T-helper 17 cell (primary cell): Measurements from ENCODE around the gene TBL1X. TPM values are rescaled to one million over a fixed set of nuclear protein-coding genes. Genes with fewer than 3 reads are reported as not detected.
A peak's percentile ranks its signal among the peaks of the same experiment; 100 is the strongest.

Experiments
- ATAC-seq: fragments of 150-1000 bp; cut with Tn5 transposase; 2 replicates; pipeline ENCODE4 v1.10.0; 2021; ENCODE audit warnings: mild to moderate bottlenecking, moderate library complexity
- DNase-seq, 3 donors: peaks; one replicate each; pipeline versions ENCODE4 v3.0.0 to v3.0.0-alpha.2; 2020 to 2021
- H3K9me3 ChIP-seq: one replicate; pipeline ENCODE4 v1.7.0; 2013; ENCODE audit warnings: low read length, mild to moderate bottlenecking; ENCODE audit not compliant: control insufficient read depth, poor library complexity, severe bottlenecking
- H3K27ac Mint-ChIP-seq: one replicate; pipeline ENCODE4 v1.8.0; 2022; ENCODE audit warnings: mild to moderate bottlenecking, moderate library complexity, mixed read lengths
- H3K27me3 Mint-ChIP-seq: one replicate; pipeline ENCODE4 v1.8.0; 2022; ENCODE audit warnings: mixed read lengths
- H3K36me3 Mint-ChIP-seq: one replicate; pipeline ENCODE4 v1.8.0; 2022; ENCODE audit warnings: low read depth, mixed read lengths
- H3K4me1 Mint-ChIP-seq: one replicate; pipeline ENCODE4 v1.8.0; 2022; ENCODE audit warnings: mild to moderate bottlenecking, mixed read lengths
- H3K4me3 Mint-ChIP-seq: one replicate; pipeline ENCODE4 v1.8.0; 2022; ENCODE audit warnings: mild to moderate bottlenecking, moderate library complexity, mixed read lengths
- total RNA-seq, 4 donors: library from RNA in 2 of 4; stranded (reverse) in 2 of 4; gene quantifications; one replicate each; pipeline ENCODE4 v1.2.3 and lab custom pipeline; 2022 to 2026

Gene TBL1X
- total RNA-seq, 2 donors from 2014 or later: 15.7 to 20.2 TPM

DNA sequence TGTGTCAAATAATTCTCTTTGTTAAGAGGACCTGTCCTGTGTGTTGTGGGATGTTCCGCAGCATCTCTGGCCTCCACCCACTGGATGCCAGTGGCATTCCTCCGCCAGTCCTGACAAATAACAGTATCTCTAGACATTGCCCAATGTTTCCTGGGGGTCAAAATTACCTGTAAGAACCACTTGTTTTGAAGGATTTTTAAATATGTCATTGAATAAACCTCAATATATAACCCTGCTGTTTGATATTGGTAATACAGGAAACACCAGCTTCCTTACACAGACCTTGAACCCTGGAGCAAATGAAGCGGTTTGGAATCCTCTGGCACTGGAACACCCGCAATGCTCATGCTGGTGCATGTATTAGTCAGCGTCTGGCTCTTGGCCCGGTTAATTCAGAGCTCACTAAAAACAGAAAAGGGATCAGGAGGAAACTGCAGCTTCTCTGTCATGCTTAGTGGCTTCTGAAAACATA is 101.3 kb downstream of the TBL1X start:
- no peaks in the 10 kb centered on the region for H3K27me3 Mint-ChIP-seq
- H3K4me1 Mint-ChIP-seq: peaks cover 18% of the 10 kb centered on the region
- no peaks in the 10 kb centered on the region for H3K36me3 Mint-ChIP-seq
- no peak overlapping the region for H3K27ac Mint-ChIP-seq
- DNase-seq (no peak), ATAC-seq (peak; percentile 47)
- H3K4me3 Mint-ChIP-seq: peak overlapping the region; percentile 52
- no peaks in the 10 kb centered on the region for H3K9me3 ChIP-seq

DNA sequence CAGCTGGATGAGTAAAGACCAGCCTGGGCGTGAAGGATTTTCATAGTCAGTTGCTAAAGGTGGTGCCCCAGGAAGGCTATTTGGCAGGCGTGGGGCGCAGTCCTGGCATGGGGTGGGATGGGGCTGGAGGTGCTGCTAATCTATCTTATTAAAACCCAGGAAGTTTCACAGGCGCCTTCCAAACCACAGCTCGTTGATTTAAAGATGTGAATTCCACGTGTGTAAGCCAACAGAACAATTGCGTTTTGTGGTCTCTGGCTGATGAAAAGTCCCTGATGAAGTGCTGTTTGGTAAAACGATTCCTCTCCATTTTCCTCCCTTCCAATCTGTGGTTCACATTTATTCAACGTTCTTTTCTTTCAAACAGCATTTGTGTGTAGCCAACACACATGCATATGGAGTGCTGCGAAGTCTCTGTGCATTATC is 105.0 kb downstream of the TBL1X start:
- no peaks in the 10 kb centered on the region for H3K9me3 ChIP-seq
- ATAC-seq: no peak
- Mint-ChIP-seq H3K4me1 (peaks cover 21% of the 10 kb centered on the region), H3K4me3 (no peak overlapping the region), H3K27ac (no peak overlapping the region), H3K27me3 (no peaks in the 10 kb centered on the region), H3K36me3 (no peaks in the 10 kb centered on the region)
- DNase-seq: no peak

DNA sequence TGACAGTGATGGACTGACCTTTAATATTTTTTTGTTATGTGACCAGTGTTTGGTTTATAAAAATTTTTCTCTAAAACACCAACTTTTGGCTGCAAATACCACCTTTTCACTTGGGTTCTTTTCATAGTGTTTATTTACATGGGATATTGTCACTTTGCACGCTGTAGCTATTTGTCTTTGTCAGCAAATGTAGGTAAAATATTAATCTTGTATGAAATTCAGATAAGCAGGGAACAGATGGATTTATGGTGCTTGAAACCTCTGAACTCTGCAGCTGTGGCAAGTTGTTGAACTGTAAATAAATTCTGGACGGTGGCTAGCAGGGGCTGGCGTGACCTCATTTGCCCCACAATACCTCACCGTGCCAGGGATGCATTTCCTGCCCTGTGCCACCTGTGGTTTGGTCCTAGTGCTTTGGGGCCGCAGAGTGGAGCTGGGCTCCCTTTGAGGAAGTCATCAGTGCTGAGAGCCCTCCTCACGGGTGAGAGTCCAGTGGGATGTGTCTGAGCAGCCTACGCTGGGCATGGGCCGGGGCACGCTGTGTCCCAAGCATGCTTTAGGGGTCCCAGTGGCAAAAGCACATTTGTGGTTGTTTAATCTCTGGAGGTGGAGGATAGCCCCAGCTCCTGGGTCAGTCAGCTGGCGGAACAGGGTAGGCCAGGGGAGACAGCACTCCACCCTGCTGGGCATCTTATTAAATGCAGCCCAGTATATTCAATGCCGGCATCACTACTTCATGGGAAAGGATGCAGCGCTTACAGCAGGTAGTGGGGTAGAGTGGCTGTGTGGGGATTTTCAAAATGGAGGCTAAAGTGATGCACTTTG is 108.6 kb downstream of the TBL1X start:
- DNase-seq (no peak), ATAC-seq (no peak)
- peaks cover 9% of the 10 kb centered on the region for H3K4me1 Mint-ChIP-seq
- no peak overlapping the region for H3K27ac Mint-ChIP-seq
- no peaks in the 10 kb centered on the region for H3K36me3 Mint-ChIP-seq
- H3K9me3 ChIP-seq: no peaks in the 10 kb centered on the region
- H3K27me3 Mint-ChIP-seq: no peaks in the 10 kb centered on the region
- H3K4me3 Mint-ChIP-seq: no peak overlapping the region

DNA sequence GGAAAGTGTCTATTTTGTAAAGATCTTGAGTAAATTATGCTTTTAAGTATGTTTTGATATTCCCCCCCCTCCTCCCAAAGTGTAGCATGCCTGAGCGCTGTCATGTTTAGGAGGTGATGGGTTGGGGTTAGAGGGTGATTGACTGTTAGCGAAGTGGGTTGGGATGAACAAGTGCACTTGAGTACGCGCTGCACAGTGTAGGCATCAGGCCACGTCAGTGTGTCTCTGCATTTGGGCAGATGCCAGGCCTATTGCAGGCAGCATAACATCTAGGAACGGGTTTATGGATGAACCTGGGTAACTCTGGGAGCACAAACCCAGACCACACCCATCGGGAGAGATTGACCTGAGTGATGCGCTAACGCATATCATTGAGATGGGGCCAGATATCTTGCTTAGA is 111.2 kb downstream of the TBL1X start:
- Mint-ChIP-seq H3K27me3 (no peaks in the 10 kb centered on the region), H3K4me1 (peaks cover 9% of the 10 kb centered on the region), H3K4me3 (no peak overlapping the region), H3K27ac (no peak overlapping the region), H3K36me3 (no peaks in the 10 kb centered on the region)
- ATAC-seq: no peak
- no peak for DNase-seq
- no peaks in the 10 kb centered on the region for H3K9me3 ChIP-seq

DNA sequence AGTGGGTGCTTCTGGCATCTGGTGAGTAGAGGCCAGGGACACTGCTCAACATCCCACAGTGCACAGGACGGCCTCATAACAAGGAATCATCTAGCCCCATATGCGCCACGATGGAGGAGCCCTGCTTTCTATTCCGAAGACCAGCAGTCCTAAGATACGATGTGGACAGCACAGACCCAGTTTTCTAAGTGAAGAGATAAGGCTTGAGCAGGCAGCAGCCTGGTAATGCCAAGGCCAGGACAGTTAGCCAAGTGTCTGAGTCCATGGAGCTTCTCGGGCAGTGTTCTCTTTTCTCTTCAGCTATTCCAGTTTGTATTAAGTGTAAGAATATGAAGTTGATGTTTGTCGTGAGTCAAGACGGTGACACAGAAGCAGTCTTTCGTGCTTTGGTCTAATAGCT is 112.7 kb downstream of the TBL1X start:
- Mint-ChIP-seq H3K4me3 (no peak overlapping the region), H3K4me1 (peaks cover 4% of the 10 kb centered on the region), H3K36me3 (no peaks in the 10 kb centered on the region), H3K27ac (no peak overlapping the region), H3K27me3 (no peaks in the 10 kb centered on the region)
- H3K9me3 ChIP-seq: no peaks in the 10 kb centered on the region
- ATAC-seq (no peak), DNase-seq (no peak)

DNA sequence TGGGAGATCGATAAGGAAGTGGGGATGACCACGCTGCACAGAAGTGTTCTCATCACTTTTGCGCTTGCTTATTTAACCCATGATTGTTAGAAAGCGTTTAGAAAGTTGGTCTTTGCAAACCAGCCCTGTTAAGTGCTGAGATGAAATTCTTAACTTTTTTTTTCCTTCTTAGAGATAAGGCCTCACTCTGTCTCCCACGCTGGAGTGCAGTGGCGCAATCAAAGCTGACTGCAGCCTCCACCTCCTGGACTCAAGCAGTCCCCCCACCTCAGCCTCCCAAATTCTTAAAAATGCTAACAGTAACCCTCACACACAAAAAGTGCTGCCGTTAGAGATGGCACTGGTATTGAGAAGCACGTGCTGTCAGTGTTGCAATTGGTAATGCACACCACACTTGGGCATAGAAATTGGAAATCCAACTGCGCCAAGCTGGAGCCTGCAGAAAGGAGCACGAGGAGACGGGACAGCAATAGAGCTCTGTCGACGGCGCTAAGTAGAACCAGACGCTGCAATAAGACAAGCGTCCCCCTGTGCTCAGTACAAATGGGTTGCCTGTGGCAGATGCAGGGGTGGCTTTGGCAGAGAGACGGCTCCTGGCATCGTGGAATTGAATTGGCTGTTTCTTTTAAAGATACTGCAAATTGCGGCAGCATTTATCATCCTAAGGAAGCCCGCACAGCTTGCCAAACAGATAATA is 113.4 kb downstream of the TBL1X start:
- H3K9me3 ChIP-seq: no peaks in the 10 kb centered on the region
- H3K4me3 Mint-ChIP-seq: no peak overlapping the region
- H3K27me3 Mint-ChIP-seq: no peaks in the 10 kb centered on the region
- ATAC-seq (no peak), DNase-seq (no peak)
- peaks cover 2% of the 10 kb centered on the region for H3K4me1 Mint-ChIP-seq
- H3K36me3 Mint-ChIP-seq: no peaks in the 10 kb centered on the region
- no peak overlapping the region for H3K27ac Mint-ChIP-seq

DNA sequence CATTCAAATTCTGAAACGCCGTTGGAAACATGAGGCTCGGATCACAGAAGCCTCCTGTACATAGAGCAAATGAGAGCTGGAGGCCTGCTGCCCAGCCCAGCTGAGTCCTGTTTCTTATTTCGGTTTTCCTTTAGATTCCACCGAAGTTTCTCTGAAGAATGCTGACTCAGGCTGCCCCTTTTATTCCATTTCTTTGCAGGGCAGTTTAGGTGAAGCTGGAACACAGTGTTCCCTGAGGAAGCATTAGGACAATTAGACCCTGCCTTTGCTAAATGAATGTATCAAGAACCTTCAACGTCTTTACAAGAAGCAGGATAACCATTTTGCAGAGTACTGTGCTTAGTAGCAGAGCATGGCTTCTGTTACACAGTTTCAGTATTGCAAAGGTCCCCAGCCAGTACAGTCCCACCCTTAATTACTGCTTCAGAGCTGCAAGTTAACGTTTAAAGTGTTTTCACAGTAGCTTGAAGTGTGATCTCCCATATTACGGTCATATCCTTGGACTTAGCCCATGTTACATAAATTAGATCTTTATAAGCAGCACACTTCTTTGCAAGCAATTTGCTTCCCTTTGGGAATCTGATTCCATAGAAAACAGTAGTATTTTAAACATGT is 117.0 kb downstream of the TBL1X start:
- no peak for DNase-seq
- no peak overlapping the region for H3K27ac Mint-ChIP-seq
- no peak overlapping the region for H3K4me3 Mint-ChIP-seq
- H3K4me1 Mint-ChIP-seq: peaks cover 4% of the 10 kb centered on the region
- ATAC-seq: no peak
- no peaks in the 10 kb centered on the region for H3K27me3 Mint-ChIP-seq
- no peaks in the 10 kb centered on the region for H3K36me3 Mint-ChIP-seq
- no peaks in the 10 kb centered on the region for H3K9me3 ChIP-seq

DNA sequence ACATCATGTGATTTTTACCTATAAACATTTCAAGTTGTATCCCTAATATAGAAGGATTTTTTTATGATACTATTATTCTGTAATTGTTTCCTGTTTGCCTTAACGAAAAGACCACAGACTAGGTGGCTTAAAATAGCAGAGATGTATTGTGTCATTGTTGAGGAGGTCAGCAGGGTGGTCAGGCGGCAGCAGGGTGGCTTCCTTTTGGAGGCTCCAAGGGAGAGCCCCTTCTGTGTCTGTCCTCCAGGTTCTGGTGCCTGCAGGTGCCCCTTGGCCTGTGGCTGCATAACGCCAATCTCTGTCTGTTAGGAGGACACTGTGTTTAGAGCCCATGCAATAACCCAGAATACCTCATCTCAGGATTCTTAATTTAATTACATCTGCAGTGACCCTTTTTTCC is 118.1 kb downstream of the TBL1X start:
- H3K27ac Mint-ChIP-seq: no peak overlapping the region
- H3K9me3 ChIP-seq: no peaks in the 10 kb centered on the region
- H3K27me3 Mint-ChIP-seq: no peaks in the 10 kb centered on the region
- ATAC-seq (no peak), DNase-seq (no peak)
- no peaks in the 10 kb centered on the region for H3K36me3 Mint-ChIP-seq
- no peak overlapping the region for H3K4me3 Mint-ChIP-seq
- H3K4me1 Mint-ChIP-seq: peaks cover 4% of the 10 kb centered on the region

DNA sequence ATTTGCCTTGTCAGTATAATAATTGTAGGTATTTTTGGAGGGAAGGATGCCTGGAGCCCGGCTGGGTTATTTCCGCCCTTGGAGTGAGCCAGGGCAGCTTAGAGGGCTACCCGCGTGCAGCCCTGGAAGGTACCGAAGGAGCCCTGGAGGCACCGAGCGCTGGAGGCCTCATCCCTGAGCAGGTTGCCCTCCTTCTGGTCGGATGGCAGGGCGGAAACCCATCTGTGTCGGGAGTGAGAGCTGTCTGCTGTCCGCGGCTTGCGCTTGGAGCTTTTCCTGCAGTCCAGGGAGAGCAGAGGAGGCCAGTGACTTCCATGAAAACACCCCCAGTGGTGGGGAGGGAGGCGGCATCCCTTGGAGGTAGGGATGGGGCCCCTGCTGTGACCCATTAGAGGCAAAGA is 122.1 kb downstream of the TBL1X start:
- H3K4me1 Mint-ChIP-seq: peaks cover 7% of the 10 kb centered on the region
- ATAC-seq (no peak), DNase-seq (no peak)
- peak overlapping the region; percentile 82 for H3K27ac Mint-ChIP-seq
- no peaks in the 10 kb centered on the region for H3K9me3 ChIP-seq
- no peaks in the 10 kb centered on the region for H3K36me3 Mint-ChIP-seq
- no peak overlapping the region for H3K4me3 Mint-ChIP-seq
- no peaks in the 10 kb centered on the region for H3K27me3 Mint-ChIP-seq

DNA sequence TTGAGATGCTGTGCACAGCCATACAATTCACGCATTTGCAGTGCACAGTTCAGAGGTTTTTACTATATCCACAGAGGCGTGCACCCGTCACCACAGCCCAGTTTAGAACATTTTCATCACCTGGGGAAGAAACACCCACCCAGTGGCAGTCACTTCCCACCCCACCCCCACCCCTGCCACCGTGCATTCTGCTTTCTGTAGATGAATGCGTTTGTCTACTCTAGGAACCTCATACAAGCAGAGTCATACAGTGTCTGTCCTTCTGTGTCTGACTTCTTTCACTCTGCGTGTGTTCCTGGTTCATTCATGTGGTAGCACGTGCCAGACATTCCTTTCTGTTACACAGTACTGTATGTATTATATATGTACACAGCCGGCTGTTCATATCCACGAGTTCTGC is 122.8 kb downstream of the TBL1X start:
- H3K9me3 ChIP-seq: no peaks in the 10 kb centered on the region
- Mint-ChIP-seq H3K27me3 (no peaks in the 10 kb centered on the region), H3K27ac (no peak overlapping the region), H3K36me3 (no peaks in the 10 kb centered on the region), H3K4me3 (no peak overlapping the region), H3K4me1 (peaks cover 7% of the 10 kb centered on the region)
- DNase-seq (no peak), ATAC-seq (no peak)

DNA sequence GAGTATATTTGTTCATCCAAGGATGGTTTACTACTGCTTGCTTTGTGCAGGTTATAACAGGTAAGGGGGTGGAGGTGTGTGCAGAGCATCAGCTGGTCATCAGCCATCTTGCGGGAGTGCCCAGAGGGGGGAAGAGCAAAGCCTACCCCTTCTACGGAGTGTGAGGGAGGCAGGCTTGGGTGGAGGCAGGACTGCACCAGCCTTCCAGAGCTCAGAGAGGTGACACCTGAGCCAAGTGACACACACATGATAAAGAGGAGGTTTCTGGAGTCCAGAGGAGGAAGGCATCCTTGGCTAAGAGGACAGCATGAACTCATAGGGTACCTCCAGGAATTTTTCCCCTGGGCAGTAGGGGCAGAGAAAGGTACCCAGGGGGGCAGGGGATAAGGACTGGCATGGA is 126.6 kb downstream of the TBL1X start:
- no peak for ATAC-seq
- Mint-ChIP-seq H3K4me1 (peaks cover 7% of the 10 kb centered on the region), H3K27me3 (no peaks in the 10 kb centered on the region), H3K36me3 (no peaks in the 10 kb centered on the region), H3K4me3 (no peak overlapping the region), H3K27ac (no peak overlapping the region)
- no peaks in the 10 kb centered on the region for H3K9me3 ChIP-seq
- no peak for DNase-seq

DNA sequence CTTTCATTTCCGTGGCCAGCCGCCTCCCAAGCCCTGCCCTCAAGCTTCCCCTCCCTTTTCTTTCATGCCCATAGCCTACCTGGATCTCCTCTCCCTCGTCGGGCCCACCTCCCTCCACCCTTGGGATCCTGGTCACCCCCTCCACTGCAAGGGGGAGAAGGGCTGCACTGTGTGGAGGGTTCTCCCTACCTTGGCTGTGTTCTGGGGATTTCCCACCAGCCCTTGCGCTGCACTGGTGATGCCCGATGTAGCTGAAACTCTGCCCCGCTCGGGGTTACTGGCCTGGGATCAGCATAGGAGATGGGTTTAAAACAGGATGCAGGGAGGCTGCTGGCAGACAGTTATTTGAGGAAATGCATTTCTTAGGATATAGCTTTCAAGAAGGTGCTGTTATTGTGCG is 128.9 kb downstream of the TBL1X start:
- no peak for ATAC-seq
- H3K27me3 Mint-ChIP-seq: no peaks in the 10 kb centered on the region
- DNase-seq: no peak
- H3K4me1 Mint-ChIP-seq: peaks cover 7% of the 10 kb centered on the region
- H3K9me3 ChIP-seq: no peaks in the 10 kb centered on the region
- H3K4me3 Mint-ChIP-seq: no peak overlapping the region
- H3K27ac Mint-ChIP-seq: no peak overlapping the region
- H3K36me3 Mint-ChIP-seq: no peaks in the 10 kb centered on the region

DNA sequence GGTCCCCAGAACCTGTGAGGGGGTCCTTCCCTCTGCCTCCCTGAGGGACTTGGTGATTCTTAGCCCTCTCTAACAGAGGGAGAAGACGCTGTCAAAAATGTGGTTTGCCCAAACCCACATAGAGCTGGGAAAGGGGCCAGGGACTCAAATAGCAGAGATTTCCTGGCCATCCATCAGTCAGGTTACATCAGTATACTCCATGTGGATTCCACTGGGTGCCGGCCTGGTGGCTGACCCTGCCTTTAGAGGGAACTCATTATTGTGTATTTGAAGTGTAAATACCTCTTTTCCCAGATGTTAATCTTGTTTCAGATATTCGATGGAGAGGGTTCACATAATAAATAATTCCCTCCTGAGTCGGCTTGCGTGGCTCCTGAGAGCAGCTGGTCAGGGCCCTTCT is 130.3 kb downstream of the TBL1X start:
- no peak overlapping the region for H3K27ac Mint-ChIP-seq
- ATAC-seq (no peak), DNase-seq (no peak)
- H3K27me3 Mint-ChIP-seq: no peaks in the 10 kb centered on the region
- H3K9me3 ChIP-seq: no peaks in the 10 kb centered on the region
- H3K36me3 Mint-ChIP-seq: no peaks in the 10 kb centered on the region
- H3K4me1 Mint-ChIP-seq: peaks cover 7% of the 10 kb centered on the region
- H3K4me3 Mint-ChIP-seq: no peak overlapping the region
